Coronary artery (tissue), 2 donors: Measurements from ENCODE around the gene PIAS1.
A peak's percentile ranks its signal among the peaks of the same experiment; 100 is the strongest.

ENCODE experiments used
- DNase-seq: peaks from one replicate; pipeline ENCODE4 v3.0.0-alpha.2; 2017; ENCODE audit warnings: low spot score
- H3K27ac ChIP-seq, 2 donors: fragments of 200-600 bp; sonication (generic); one replicate each; pipeline ENCODE4 v1.5.1; 2016 to 2019
- H3K4me3 ChIP-seq: fragments of 200-600 bp; sonication (generic); 2 replicates; pipeline ENCODE4 v1.5.1; 2016; ENCODE audit warnings: mild to moderate bottlenecking, moderate library complexity
- CTCF ChIP-seq: fragments of 200-600 bp; sonication (generic); IDR thresholded peaks from one replicate; pipeline ENCODE4 v1.5.1; 2019; ENCODE audit warnings: antibody characterized with exemption

PIAS1 gene

GRCh38 chr15:68184616-68185480, 130.7 kb downstream of the PIAS1 start:
- DNase-seq: no peak
- TF ChIP-seq CTCF: no peak
- Histone ChIP-seq H3K4me3 (no peak overlapping the region), H3K27ac (no peak overlapping the region)

- DNase-seq: no peak
- peak overlapping the region; percentile 58 to 78 for H3K27ac ChIP-seq
- TF ChIP-seq CTCF: no peak
- H3K4me3 ChIP-seq: no peak overlapping the region
Measured at GRCh38 chr15:68186671-68187397, 132.7 kb downstream of the PIAS1 start.

GRCh38 chr15:68187559-68187958, 133.4 kb downstream of the PIAS1 start:
- Histone ChIP-seq H3K27ac (peak overlapping the region; percentile 58 to 78), H3K4me3 (no peak overlapping the region)
- no peak for DNase-seq
- no peak for TF ChIP-seq CTCF

- H3K27ac ChIP-seq: peak overlapping the region; percentile 58 to 61
- no peak for TF ChIP-seq CTCF
- H3K4me3 ChIP-seq: no peak overlapping the region
- no peak for DNase-seq
Measured at GRCh38 chr15:68188647-68189046, 134.5 kb downstream of the PIAS1 start.

GRCh38 chr15:68190048-68190447, 135.9 kb downstream of the PIAS1 start:
- Histone ChIP-seq H3K4me3 (no peak overlapping the region), H3K27ac (no peak overlapping the region)
- no peak for TF ChIP-seq CTCF
- DNase-seq: no peak

- H3K4me3 ChIP-seq: no peak overlapping the region
- no peak for DNase-seq
- no peak for TF ChIP-seq CTCF
- no peak overlapping the region for H3K27ac ChIP-seq
Measured at GRCh38 chr15:68191555-68191954, 137.4 kb downstream of the PIAS1 start.
